GM19467 (cell line): ENCODE data around the gene AKAP8L.

Experiments used
- ATAC-seq: cut with Tn5 transposase; IDR thresholded peaks from one replicate; pipeline ENCODE4 v1.9.1; 2021; ENCODE audit warnings: mild to moderate bottlenecking, moderate library complexity; ENCODE audit not compliant: unreplicated experiment

AKAP8L gene

GRCh38 chr19:15436012-15436825 is 17.4 kb upstream of the AKAP8L start:
- no peak for ATAC-seq

GRCh38 chr19:15433519-15434069 is 14.8 kb upstream of the AKAP8L start:
- ATAC-seq: no peak

DNA sequence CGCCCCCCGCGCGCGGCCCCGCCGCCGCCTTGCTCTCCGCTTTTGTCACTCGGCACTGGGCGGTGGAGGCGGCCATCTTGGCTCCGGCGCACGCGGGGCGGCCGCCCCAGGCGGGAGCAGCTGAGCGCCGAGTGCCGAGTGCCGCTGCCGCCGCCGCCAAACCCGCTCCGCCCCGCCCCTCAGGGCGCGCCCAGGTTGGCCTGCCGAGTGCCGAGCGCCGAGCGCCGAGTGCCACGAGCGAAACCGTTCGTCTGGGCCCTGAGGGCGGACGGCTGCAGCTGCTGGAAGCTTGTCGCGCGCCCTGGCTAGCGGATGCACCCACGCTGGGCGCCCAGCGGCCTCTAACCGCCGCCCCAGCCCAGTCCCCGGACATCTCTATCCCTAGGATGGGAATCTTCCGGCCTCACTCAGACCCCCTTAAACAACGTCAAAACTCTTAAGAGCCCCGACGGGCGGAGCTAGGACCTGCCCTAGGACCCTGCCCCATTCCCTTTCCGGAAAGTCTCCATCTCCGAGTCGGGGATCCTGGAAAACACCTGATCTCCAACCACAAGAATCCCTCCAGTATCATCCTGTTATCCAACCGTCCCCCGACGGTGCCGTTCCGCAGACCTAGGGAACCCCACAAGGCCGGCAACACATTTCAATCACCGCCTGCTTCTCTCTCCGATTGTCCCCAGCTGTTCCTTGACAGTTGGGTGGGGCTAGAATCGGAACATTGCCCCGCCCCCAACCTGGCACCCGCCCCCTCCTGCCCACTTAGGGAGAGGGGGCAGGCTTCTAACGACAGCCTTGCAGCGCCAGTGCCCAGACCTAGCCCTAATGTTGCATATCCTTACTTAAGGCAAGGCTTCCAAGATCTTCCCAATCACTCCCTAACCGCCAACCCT is 14.1 kb upstream of the AKAP8L start:
- ATAC-seq: peak; percentile 51

DNA sequence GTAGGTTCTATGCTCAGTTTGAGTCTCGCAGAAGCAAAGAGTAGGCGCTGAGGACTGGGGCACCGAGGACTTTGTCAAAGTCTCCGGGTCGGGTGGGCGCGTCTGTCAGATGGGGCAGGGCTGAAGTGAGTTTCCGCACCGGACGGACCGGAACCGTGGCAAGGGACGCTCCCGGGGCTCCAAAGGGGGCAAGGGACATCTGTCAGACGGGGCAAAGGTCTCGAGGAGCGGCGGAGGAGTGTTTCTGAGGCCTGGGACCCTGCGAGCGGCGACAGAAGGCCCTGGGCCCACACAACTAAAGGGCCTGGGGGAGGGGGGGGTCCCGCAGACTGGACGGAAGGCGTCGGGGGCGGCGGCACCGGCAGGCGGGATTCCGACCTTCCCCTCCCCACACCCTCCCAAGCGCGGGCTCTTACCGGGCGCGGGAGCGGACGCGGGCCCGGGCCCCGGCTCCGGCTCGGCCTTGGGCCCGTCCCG is 13.3 kb upstream of the AKAP8L start:
- ATAC-seq: peak; percentile 2

GRCh38 chr19:15431396-15432017 is 12.7 kb upstream of the AKAP8L start:
- ATAC-seq: no peak

DNA sequence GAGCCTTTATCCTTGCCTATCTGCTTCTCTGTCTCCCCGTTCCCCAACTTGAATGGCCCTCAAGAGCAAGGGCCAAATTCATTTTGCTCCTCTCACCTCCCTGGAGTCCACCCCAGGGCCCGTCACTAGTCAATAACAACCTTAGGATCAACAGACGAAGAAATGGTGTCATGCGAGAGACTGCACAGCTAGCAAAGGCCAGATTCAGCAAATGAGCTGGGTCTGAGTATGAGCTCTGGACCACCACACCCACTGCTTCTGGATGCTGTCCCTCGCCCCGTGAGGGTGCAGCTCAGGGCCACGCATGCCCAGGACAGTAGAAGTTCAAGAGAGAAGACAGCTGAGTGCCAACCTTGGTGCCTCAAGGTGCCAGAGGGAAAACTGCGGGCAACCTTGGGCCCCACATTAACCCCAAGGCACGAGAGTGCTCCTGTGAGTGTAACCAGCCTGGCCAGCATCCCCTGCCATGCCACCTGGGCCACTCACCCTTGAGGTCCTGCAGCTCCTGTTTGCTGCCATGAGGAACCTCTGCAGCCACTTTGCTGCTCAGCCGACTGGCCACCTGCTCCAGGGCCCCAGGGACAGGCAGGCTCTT is 11.8 kb upstream of the AKAP8L start:
- ATAC-seq: no peak

- ATAC-seq: no peak
Measured at GRCh38 chr19:15429825-15430467, 11.2 kb upstream of the AKAP8L start.

DNA sequence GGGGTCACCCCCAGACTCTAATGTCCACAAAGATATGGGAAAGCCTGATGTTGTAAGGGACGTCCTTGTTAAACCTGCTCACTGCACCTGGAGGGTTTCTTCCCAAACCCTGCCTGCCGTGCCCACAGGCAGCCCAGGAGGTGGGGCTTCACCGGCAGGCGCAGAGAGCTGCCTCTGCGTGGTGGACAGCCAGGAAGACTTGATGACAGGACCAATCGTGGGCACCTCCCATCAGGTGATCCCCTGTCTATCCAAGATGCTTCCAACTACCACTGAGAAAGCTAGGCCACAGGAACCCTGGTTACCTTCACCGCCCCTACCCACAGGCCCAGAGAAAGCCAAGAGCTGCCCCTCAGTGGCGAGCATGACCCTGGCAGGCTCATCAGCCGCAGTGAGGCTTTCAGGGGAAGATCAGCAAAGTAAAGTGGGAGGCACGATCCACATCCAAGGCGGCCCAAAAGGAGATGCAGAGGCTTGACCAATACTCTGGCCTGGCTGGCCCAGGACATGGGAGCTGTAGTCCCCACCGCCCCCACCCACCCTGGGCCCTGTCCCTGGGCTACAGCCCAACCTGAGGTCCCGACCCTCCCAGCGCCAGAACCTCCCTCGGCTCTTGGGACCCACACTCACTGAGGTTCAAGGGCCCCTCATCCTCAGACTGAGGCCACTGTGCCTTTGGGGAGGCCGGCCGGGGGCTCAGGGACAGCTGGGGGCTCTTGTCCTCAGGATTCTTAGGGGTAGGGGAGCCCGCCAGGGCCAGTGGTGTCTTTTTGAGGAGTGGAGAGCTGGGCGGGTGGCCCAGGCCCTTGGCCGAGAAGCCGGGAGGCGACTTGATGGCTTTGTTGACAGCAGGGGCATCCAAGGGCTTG is 10.4 kb upstream of the AKAP8L start:
- ATAC-seq: no peak

- ATAC-seq: no peak
Measured at GRCh38 chr19:15427991-15428471, 9.2 kb upstream of the AKAP8L start.

DNA sequence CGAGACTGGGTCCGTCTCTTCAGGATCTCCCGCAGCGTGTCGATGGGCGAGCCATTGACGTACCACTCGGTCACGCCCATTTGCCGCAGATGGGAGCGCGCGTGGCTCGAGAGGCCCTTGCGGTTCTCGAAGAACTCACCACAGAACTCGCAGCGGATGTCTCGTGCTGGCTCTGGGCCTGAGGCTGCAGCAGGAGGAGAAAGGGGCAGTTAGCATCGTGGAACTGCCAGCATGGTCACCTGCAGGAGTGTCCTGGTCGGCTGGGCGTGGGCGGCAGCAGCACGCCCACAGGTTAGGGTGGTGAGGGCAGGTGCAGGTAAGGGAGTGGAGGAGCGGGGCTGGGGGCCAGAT is 8.5 kb upstream of the AKAP8L start:
- no peak for ATAC-seq

GRCh38 chr19:15426485-15427349 is 7.9 kb upstream of the AKAP8L start:
- ATAC-seq: no peak

- no peak for ATAC-seq
Measured at GRCh38 chr19:15425321-15425950, 6.6 kb upstream of the AKAP8L start.

DNA sequence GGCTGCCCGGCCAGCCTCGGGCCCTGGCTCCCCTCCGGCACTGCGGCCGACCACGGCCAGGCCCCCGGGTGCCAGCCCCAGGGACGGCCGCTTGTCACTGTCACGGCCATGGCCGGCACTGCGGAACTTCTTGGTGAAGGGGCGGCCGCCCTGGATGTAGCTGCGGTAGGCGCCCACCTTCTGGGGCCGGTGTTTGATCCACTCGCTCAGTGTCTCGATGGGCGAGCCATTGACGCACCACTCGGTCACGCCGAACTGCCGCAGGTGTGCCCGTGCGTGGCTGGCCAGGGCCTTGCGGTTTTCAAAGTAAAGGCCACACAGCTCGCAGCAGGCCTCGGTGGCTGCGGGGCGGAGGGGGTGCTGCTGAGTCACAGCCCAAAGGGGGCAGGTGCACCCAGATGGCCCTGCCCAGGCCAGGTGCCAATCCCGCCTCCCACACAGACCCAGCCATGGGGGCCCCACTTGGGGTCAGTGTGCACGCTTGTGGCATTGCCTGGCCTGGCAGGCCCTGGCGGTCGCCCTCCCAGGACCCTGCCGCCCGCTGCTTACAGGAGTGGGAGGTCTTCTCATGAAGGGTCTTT is 6.0 kb upstream of the AKAP8L start:
- no peak for ATAC-seq

GRCh38 chr19:15424121-15424520 is 5.3 kb upstream of the AKAP8L start:
- no peak for ATAC-seq

GRCh38 chr19:15423130-15423529 is 4.3 kb upstream of the AKAP8L start:
- no peak for ATAC-seq

DNA sequence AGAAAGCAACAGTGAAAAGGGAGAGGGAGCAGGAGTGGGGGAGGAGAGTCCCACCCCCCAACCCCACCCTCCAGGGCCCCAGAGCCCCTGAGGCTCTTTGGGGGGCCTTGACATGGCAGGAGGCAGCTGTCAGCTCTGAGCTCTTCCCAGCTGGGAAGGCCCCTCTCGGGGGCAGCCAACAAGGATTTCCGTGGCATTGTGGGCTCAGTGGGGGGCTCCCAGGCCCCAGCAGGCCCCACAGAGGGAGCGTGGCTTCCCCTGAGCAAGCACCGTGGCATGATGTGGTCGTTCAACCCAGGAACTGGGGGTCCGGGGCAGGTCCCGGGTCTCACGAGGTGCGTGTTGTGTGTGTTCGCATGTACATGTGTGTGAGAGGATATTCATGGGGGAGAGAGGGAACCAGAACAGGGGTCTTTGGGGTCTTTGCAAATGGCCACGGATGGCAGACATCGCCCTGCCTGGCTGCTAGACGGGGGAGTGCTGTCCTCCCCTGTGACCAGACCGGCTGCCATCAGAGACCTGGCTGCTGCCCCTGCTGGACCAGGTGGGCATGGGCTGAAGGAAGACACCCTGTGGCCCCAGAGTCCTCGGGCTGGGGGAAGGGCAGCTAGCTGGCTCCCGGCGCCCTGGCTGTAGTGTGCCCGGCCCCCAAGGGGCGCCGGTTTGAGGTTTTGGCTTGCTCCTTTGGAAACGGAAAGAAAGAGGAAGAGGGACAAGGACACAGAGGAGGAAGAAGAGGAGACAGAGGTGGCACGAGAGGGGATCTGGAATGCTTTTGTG is 3.7 kb upstream of the AKAP8L start:
- no peak for ATAC-seq
